Spinal cord (tissue), 10 donors: ENCODE data around the gene HMG20A. TPM values are rescaled to one million over a fixed set of nuclear protein-coding genes. Genes with fewer than 3 reads are reported as not detected.

Source experiments
- DNase-seq, 6 donors: peaks; one replicate each; pipeline versions ENCODE4 v3.0.0 to v3.0.0-alpha.2; 2013 to 2015; ENCODE audit warnings: low spot score in 6 of 6, low read depth in 4 of 6
- H3K27ac ChIP-seq: one replicate; pipeline ENCODE4 v1.5.1; 2013; ENCODE audit warnings: low read depth, low read length, control low read depth
- H3K27me3 ChIP-seq: one replicate; pipeline ENCODE4 v1.6.1; 2013; ENCODE audit warnings: low read length; ENCODE audit not compliant: control insufficient read depth, insufficient read depth
- H3K36me3 ChIP-seq: one replicate; pipeline ENCODE4 v1.6.1; 2013; ENCODE audit warnings: low read length; ENCODE audit not compliant: control insufficient read depth, insufficient read depth
- H3K4me1 ChIP-seq: one replicate; pipeline ENCODE4 v1.6.1; 2013; ENCODE audit warnings: low read length; ENCODE audit not compliant: control insufficient read depth, insufficient read depth
- H3K4me3 ChIP-seq: one replicate; pipeline ENCODE4 v1.5.1; 2013; ENCODE audit warnings: low read depth, low read length, control low read depth
- H3K9me3 ChIP-seq: one replicate; pipeline ENCODE4 v1.6.1; 2013; ENCODE audit warnings: low read length; ENCODE audit not compliant: control insufficient read depth, insufficient read depth
- WGBS: methylation state at CpG from one replicate; pipeline ENCODE4 v1.1.5; 2013; ENCODE audit warnings: missing lambda C conversion rate; ENCODE audit not compliant: insufficient coverage; 5-methylcytosine and 5-hydroxymethylcytosine counted together
- polyA plus RNA-seq, 2 donors: library from polyadenylated mRNA; unstranded; fragments of 120-200 nt; gene quantifications; one replicate each; pipeline ENCODE4 v1.2.1, GENCODE V29; 2013; ENCODE audit not compliant: insufficient read length in 2 of 2
- total RNA-seq, 2 donors: library from RNA; depleted of rRNA in 1 of 2; stranded (reverse); fragments of 120-200 nt in 1 of 2; fragments of >200 nt in 1 of 2; gene quantifications; one replicate each; pipeline versions ENCODE4 v1.2.3 to v1.2.4, GENCODE V29; 2013 to 2014
- donor health status: healthy.

Gene HMG20A
- total and polyA plus RNA-seq, 4 donors = 39.6 to 49.7 (median 48.1) TPM

DNA sequence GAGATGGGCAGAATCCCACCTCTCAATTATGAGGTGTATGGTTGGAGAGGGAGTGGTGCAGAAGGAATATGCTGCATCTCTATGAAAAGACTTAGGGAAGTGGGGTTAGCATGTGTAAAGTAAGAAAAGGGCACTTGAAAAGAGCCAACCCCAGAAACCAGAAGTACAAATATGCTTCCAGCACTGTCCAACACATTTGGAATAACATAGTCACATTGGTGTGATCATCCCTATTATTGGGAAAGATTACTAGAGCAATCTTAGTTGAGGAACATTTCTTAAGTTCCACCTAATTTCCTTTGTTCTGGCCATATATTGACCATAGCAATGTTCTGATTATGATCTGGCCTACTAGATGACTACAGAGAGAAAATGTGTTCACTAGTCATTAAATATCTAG lies 34.3 kb downstream of the HMG20A start:
- no peak for DNase-seq
- Histone ChIP-seq H3K27ac (no peak overlapping the region), H3K36me3 (no peaks in the 10 kb centered on the region), H3K27me3 (no peaks in the 10 kb centered on the region), H3K9me3 (no peaks in the 10 kb centered on the region), H3K4me1 (no peaks in the 10 kb centered on the region), H3K4me3 (no peak overlapping the region)

DNA sequence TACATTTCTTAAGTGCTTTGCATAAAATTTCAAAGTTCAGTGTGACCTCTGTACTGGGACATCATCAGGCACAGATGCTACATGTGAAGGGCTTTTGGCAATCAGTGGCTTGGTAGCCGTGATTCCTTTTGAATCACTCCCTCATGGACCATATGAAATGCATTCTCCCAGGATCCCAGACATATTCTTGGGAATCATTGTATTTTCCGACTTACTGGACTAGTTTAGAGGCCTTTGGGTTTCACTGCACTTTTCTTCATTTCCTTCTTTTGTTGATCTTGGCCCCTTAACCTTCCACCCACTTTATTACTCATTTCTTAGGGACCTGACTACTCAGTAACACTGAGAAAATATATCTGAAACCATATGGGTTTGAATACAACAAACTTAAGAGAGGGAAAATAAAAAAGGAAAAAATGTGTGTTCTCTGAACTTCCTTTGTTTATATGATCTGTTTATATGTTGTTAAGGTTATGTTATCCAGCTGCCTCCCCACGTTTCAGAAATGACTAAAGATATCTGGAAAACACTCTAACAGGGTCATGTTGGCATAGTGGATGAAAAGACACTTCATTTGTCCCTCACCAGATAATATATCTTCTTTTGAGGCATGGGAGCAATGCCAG lies 35.1 kb downstream of the HMG20A start:
- H3K27me3 ChIP-seq = no peaks in the 10 kb centered on the region
- H3K4me3 ChIP-seq = no peak overlapping the region
- no peaks in the 10 kb centered on the region for H3K9me3 ChIP-seq
- 30% methylated on average over 2 of the region's 3 CpGs for WGBS
- H3K27ac ChIP-seq = peak overlapping the region; percentile 66
- H3K36me3 ChIP-seq = no peaks in the 10 kb centered on the region
- no peaks in the 10 kb centered on the region for H3K4me1 ChIP-seq
- DNase-seq = peak in 1 of 6 donors; percentile 27

DNA sequence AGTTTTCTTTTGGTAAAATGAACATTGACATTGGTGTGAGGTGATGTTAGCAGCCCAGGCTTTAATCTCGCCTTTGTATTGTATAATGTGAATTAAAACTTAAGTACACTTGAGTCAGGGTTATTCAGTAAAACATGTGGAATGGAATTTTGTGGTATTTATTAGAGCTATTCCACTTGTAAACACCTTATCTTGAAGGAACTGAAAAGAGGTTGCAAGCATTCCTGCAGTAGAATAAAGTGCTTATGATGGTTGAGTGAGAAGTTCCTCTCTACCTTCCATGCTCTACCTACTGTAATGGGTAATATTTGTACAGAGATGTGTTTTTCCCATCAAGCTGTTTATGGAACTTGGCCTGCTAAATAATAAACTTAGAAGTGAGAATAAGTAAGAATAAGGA lies 36.1 kb downstream of the HMG20A start:
- Histone ChIP-seq H3K4me3 (no peak overlapping the region), H3K36me3 (no peaks in the 10 kb centered on the region), H3K9me3 (no peaks in the 10 kb centered on the region), H3K27ac (no peak overlapping the region), H3K4me1 (no peaks in the 10 kb centered on the region), H3K27me3 (no peaks in the 10 kb centered on the region)
- DNase-seq = no peak
- WGBS = no CpG with 5 or more reads among the region's 1 CpG

DNA sequence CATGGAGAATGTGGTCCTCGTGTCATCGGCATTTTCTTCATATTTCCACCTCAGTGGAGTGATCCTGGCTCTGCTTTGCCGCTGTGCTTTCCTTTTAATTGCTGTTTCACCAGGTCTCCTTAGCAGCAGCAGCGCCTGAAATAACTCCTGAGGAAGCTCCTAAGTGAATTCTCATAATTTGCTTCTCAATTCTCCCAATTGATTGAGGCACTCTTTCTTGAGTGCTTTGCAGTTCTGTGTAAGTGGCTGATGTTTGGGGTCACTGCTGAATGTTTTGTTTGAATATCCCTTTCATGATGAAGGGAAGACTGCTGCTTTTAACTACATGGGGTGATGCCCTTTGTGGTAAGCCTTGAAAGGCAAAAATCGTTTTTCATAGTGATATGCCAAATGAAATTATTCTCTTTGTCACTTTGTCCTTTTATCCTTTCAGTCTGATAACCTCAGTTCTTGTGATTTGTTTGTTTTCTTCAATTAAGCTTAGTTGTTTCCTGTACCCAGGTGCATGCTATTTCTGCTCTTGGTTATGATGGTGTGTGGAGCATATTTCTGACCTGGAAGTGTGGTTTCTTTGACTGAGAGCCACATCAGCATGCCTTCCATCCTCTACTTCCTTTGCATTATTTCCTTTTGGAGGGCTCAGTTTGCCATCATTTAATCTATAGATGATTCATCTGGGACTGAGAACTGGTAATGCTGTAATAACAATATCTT lies 36.7 kb downstream of the HMG20A start:
- H3K9me3 ChIP-seq = no peaks in the 10 kb centered on the region
- no peak overlapping the region for H3K4me3 ChIP-seq
- no peaks in the 10 kb centered on the region for H3K27me3 ChIP-seq
- no peaks in the 10 kb centered on the region for H3K4me1 ChIP-seq
- no peak overlapping the region for H3K27ac ChIP-seq
- H3K36me3 ChIP-seq = no peaks in the 10 kb centered on the region
- WGBS = 62% methylated on average over 4 of the region's 5 CpGs
- DNase-seq = peak in 1 of 6 donors; percentile 55

DNA sequence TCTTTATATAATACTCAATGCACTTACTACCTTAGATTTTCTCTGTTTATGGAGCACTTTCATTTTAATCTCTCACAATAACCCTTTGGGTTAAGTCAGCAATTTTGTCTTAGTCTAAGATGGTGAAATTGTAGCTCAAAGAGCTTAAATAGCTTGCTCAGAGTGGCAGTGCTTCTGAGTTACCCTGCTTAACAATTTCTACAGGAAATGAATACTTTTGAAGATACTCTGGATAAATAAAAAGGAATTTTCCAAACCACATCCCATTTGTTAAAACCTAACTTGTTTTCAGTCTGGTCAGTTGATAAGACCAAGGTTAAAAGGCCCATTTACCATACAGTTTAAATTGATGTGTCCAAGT lies 37.2 kb downstream of the HMG20A start:
- Histone ChIP-seq H3K27me3 (no peaks in the 10 kb centered on the region), H3K9me3 (no peaks in the 10 kb centered on the region), H3K27ac (no peak overlapping the region), H3K4me3 (no peak overlapping the region), H3K36me3 (no peaks in the 10 kb centered on the region), H3K4me1 (no peaks in the 10 kb centered on the region)
- peak in 1 of 6 donors; percentile 40 for DNase-seq

DNA sequence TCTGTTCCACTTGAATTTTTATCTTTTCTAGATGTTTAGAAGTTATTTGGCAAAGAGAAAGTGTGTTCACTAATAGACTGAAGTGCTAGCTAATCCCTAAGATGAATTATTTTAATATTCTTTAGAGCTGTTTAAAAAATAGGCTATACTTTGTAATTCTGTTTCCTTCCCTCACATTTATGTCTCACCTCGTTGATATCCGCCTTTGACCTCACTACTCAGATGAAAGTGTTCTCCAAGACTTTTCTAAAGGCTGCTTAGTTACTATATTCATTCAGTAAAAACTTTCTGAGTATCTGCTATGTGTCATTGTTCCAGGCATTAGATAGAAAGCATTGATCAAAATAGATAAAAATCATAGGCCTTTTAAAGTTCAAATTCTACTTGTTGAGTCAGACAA lies 38.3 kb downstream of the HMG20A start:
- no CpG with 5 or more reads among the region's 2 CpGs for WGBS
- H3K27me3 ChIP-seq = no peaks in the 10 kb centered on the region
- no peak for DNase-seq

DNA sequence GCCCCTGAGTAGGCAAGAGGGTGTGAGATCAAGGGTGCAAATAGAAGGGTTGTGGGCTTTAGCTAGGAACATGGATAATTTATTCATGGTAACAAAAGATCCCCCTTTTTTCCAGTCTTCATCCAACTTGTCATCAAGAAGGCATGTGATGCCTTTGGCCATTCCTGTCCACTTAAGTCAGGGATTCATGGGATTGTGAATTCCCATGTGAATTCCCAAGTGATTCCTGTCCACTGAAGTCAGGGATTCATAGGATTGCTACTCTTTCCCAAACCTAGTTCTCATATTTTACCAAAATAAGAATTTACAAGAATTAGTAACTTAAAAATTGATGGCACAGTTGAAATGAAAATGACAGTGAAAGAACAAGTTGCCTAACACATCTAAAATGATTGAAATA lies 40.8 kb downstream of the HMG20A start:
- H3K27me3 ChIP-seq = no peaks in the 10 kb centered on the region
- H3K27ac ChIP-seq = no peak overlapping the region
- DNase-seq = no peak
- no peak overlapping the region for H3K4me3 ChIP-seq
- H3K36me3 ChIP-seq = peaks cover 9% of the 10 kb centered on the region
- no peaks in the 10 kb centered on the region for H3K9me3 ChIP-seq
- no peaks in the 10 kb centered on the region for H3K4me1 ChIP-seq

More for the DNA sequence above, 38.3 kb downstream of the HMG20A start:
- H3K36me3 ChIP-seq = no peaks in the 10 kb centered on the region
- no peaks in the 10 kb centered on the region for H3K9me3 ChIP-seq
- H3K4me1 ChIP-seq = no peaks in the 10 kb centered on the region
- H3K27ac ChIP-seq = no peak overlapping the region
- no peak overlapping the region for H3K4me3 ChIP-seq

DNA sequence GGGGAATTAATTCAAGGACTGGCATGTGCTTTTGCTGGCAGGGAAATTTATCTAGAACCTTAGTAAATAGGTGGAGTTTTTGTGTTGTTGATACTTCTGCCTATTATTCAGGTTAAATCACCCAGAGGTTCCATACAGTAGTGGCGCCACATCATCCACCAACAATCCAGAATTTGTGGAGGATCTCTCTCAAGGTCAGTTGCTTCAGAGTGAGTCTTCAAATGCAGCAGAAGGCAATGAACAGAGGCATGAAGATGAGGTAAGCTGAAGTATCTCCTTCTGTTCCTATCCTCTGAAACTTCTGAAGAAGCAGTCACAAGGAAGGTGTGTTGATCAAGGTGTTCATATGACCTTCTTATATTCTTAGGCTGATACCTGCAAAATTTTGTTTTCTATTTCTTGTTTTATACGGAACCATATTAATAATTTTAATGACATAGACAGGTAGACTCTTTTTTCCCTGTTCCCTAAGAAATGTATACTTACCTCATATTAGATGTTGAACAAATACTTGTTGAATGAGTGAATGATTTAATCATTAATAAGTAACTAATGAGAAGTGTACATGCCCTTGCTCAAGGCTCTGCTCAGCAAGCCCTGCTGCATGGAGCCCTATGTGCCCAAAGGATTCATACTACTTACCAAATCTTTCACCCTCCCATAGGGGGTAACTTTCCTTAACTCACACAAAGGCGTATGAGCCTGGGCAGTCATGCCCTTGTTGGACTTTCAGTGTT lies 43.6 kb downstream of the HMG20A start:
- Histone ChIP-seq H3K4me1 (no peaks in the 10 kb centered on the region), H3K36me3 (peaks cover 12% of the 10 kb centered on the region)
- WGBS = no CpG with 5 or more reads among the region's 3 CpGs

DNA sequence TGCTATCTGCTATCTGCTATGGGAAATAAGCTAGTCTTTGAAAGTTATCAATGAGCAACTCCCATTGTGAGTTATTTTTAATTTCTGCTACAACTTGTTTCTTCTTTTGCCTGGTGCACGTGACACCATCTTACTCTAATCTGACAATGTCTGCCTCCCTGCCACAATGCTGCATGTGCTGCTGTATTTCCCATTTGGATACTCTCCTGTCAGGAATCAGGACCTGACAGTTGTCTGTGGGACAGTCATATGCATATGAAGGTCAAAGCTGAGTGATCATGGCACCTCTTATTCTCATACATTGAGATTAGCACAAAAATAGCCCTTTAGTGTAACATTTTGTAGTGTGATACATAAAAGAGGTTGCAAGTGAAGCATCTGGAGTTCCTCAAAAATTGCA lies 45.8 kb downstream of the HMG20A start:
- no peak overlapping the region for H3K4me3 ChIP-seq
- 67% methylated on average over 1 of the region's 1 CpG for WGBS
- peaks cover 17% of the 10 kb centered on the region for H3K36me3 ChIP-seq
- DNase-seq = no peak
- H3K9me3 ChIP-seq = no peaks in the 10 kb centered on the region
- no peaks in the 10 kb centered on the region for H3K27me3 ChIP-seq
- H3K4me1 ChIP-seq = no peaks in the 10 kb centered on the region
- H3K27ac ChIP-seq = no peak overlapping the region

More for the DNA sequence above, 43.6 kb downstream of the HMG20A start:
- Histone ChIP-seq H3K4me3 (no peak overlapping the region), H3K27me3 (no peaks in the 10 kb centered on the region), H3K9me3 (no peaks in the 10 kb centered on the region), H3K27ac (no peak overlapping the region)
- DNase-seq = no peak

DNA sequence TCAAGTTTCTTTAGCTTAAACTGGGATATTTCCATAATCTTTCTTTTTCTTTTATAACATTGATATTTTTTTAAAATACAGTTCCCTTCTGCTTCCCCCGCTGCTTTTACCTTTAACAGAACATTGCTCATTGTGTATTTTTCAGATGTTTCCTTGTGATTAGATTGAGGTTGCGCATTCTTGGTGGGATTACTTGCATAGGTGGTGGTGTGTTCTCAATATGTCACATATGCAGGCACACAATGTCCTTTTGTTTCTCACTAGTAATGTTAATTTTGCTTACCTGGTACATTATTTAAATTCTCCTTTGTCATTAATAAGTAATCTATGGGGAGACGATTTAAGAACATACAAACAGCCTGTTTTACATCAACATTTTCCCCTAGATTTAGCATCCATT lies 48.2 kb downstream of the HMG20A start:
- DNase-seq = no peak
- no peak overlapping the region for H3K4me3 ChIP-seq
- peaks cover 22% of the 10 kb centered on the region for H3K36me3 ChIP-seq
- WGBS = no CpG with 5 or more reads among the region's 3 CpGs
- no peak overlapping the region for H3K27ac ChIP-seq
- no peaks in the 10 kb centered on the region for H3K4me1 ChIP-seq
- no peaks in the 10 kb centered on the region for H3K9me3 ChIP-seq
- H3K27me3 ChIP-seq = no peaks in the 10 kb centered on the region
